Measurements from ENCODE around the gene CACNA2D2.

CACNA2D2 gene

GRCh38 chr3:50347187-50347813, 156.1 kb downstream of the CACNA2D2 start:
- DNase-seq (ENCODE audit: low read depth): peak; percentile 52

GRCh38 chr3:50345586-50346234, 157.7 kb downstream of the CACNA2D2 start, which contains the start of gene ZMYND10:
Gene ZMYND10 (minus strand): TSS chr3:50345732. CDS start chr3:50345579, 153 bp downstream.
- peak; percentile 68 for DNase-seq (ENCODE audit: low read depth)

GRCh38 chr3:50345008-50345407, 158.4 kb downstream of the CACNA2D2 start:
- DNase-seq (ENCODE audit: low read depth): no peak

- no peak for DNase-seq (ENCODE audit: low read depth)
Observed at GRCh38 chr3:50342813-50343633, 160.4 kb downstream of the CACNA2D2 start.

- DNase-seq (ENCODE audit: low read depth): no peak
Observed at GRCh38 chr3:50341996-50342650, 161.3 kb downstream of the CACNA2D2 start.

- no peak for DNase-seq (ENCODE audit: low read depth)
Observed at GRCh38 chr3:50341537-50341936, 161.9 kb downstream of the CACNA2D2 start.

- DNase-seq (ENCODE audit: low read depth): peak; percentile 64
Observed at GRCh38 chr3:50340448-50341329, 162.7 kb downstream of the CACNA2D2 start, which contains the start of gene RASSF1. Gene RASSF1 (minus strand): TSS chr3:50340836. CDS start chr3:50340805, 31 bp downstream.

- no peak for DNase-seq (ENCODE audit: low read depth)
Observed at GRCh38 chr3:50340147-50340447, 163.3 kb downstream of the CACNA2D2 start.

GRCh38 chr3:50339485-50340146, 163.8 kb downstream of the CACNA2D2 start:
- no peak for DNase-seq (ENCODE audit: low read depth)

- no peak for DNase-seq (ENCODE audit: low read depth)
Observed at GRCh38 chr3:50338965-50339364, 164.5 kb downstream of the CACNA2D2 start.

- peak; percentile 96 for DNase-seq (ENCODE audit: low read depth)
Observed at GRCh38 chr3:50337175-50337861, 166.1 kb downstream of the CACNA2D2 start.

- DNase-seq (ENCODE audit: low read depth): no peak
Observed at GRCh38 chr3:50336452-50337174, 166.8 kb downstream of the CACNA2D2 start.

- DNase-seq (ENCODE audit: low read depth): no peak
Observed at GRCh38 chr3:50334339-50335075, 168.9 kb downstream of the CACNA2D2 start.

- no peak for DNase-seq (ENCODE audit: low read depth)
Observed at GRCh38 chr3:50333744-50334328, 169.6 kb downstream of the CACNA2D2 start.

- no peak for DNase-seq (ENCODE audit: low read depth)
Observed at GRCh38 chr3:50331364-50331907, 172.0 kb downstream of the CACNA2D2 start.

GRCh38 chr3:50330330-50330729, 173.1 kb downstream of the CACNA2D2 start:
- no peak for DNase-seq (ENCODE audit: low read depth)

- peak; percentile 88 for DNase-seq (ENCODE audit: low read depth)
Observed at GRCh38 chr3:50327943-50328691, 175.3 kb downstream of the CACNA2D2 start, which contains the start of gene TUSC2. Gene TUSC2 (minus strand): TSS chr3:50328223. CDS start chr3:50328099, 124 bp downstream.

All from stimulated activated CD8-positive, alpha-beta memory T cell treated with anti-CD3 and anti-CD28 coated beads, Interleukin-4, amount 100 ng/mL, for 24 hours (primary cell).